NB4 (cell line): Measurements from ENCODE around the gene CCDC38.

Source experiments
- CTCF ChIP-seq: IDR thresholded peaks from one replicate; pipeline ENCODE4 v1.5.1; 2012; ENCODE audit warnings: low read depth, low read length
- MYC ChIP-seq: IDR thresholded peaks from 2 replicates; pipeline ENCODE4 v1.6.1; 2011; ENCODE audit warnings: low read depth, low read length
- POLR2A ChIP-seq: IDR thresholded peaks from 2 replicates; pipeline ENCODE4 v1.6.1; 2011; ENCODE audit warnings: mild to moderate bottlenecking; ENCODE audit not compliant: insufficient read length; ENCODE audit errors: extremely low read depth
- TF ChIP-seq, protein P1 (sequence below): IDR thresholded peaks from 2 replicates; pipeline ENCODE4 v1.6.1; 2011; ENCODE audit warnings: low read depth, low read length

DNA sequence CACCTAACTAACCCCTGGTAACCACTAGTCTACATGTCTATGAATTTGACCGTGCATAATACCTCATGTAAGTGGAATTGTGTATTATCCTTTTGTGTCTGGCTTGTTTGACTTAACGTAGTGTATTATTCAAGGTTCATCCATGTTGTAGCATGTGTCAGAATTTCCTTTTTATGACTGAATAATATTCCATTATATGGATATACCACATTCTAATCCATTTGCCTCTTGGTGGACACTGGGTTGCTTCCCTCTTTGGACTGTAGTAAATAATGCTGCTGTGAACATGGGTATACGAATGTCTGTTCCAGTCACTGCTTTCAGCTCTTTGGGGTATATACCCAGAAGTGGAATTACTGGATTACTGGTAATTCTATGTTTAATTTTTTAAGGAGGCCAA lies 80.4 kb downstream of the CCDC38 start:
- TF ChIP-seq CTCF, result no peak
- TF ChIP-seq POLR2A, result no peak
- TF ChIP-seq, protein P1, sequence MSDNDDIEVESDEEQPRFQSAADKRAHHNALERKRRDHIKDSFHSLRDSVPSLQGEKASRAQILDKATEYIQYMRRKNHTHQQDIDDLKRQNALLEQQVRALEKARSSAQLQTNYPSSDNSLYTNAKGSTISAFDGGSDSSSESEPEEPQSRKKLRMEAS, result no peak
- TF ChIP-seq MYC, result no peak
